Measurements from ENCODE around the gene MVP.

DNA sequence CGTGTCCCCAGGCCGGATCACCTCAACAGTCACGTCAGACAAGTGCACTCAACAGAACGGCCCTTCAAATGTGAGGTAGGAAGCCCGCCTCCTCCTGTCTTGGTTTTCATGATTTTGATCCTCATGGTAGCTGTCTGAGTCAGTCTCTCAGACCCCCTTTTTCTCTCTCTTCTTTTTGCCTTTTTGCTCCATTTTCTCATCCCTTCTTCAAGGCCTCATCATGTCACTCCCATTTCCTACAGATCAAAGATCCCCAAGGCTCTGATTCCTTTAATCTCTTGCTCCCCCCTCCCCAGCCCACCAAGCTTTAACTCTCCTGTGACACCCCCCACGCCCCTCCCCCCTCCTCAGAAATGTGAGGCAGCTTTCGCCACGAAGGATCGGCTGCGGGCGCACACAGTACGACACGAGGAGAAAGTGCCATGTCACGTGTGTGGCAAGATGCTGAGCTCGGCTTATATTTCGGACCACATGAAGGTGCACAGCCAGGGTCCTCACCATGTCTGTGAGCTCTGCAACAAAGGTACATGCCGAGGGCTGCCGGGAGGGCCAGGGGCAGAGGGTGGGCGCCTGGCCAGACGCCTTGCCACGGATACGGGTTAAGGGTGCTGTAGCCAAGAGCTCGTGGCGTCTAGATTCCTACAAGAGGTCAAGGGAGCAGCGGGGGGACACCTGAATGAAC is 11.9 kb upstream of the MVP start:
- TF ChIP-seq CTCF (IDR thresholded peaks at IDR 0.05 in 8 of 11, conservative IDR thresholded peaks at IDR 0.05 in 3 of 11) (no peak), POLR2AphosphoS5 (IDR thresholded peaks at IDR 0.05) (peak in 1 of 3 donors; percentile 5)

Measured in spleen (tissue), 7 donors.